Hepatocyte (in vitro differentiated cells): ENCODE measurements around the gene CREB5. TPM values are rescaled to one million over a fixed set of nuclear protein-coding genes. Genes with fewer than 3 reads are reported as not detected.

Experiments
- DNase-seq: peaks from one replicate; pipeline ENCODE4 v3.0.0-alpha.2; 2016; ENCODE audit warnings: low spot score
- H2AFZ ChIP-seq: fragments of 200-600 bp; sonication (generic); 2 replicates; pipeline ENCODE4 v1.6.0; 2016; ENCODE audit warnings: antibody characterized with exemption, mild to moderate bottlenecking
- H3K27ac ChIP-seq: fragments of 200-600 bp; sonication (generic); 2 replicates; pipeline ENCODE4 v1.5.1; 2016; ENCODE audit warnings: mild to moderate bottlenecking
- H3K27me3 ChIP-seq: fragments of 200-600 bp; sonication (generic); 2 replicates; pipeline ENCODE4 v1.6.1; 2016
- H3K36me3 ChIP-seq: fragments of 200-600 bp; sonication (generic); replicated peaks from 2 replicates; pipeline ENCODE4 v1.5.1; 2016; ENCODE audit warnings: low read depth; ENCODE audit not compliant: insufficient read depth
- H3K4me1 ChIP-seq: fragments of 200-600 bp; sonication (generic); 2 replicates; pipeline ENCODE4 v1.5.1; 2016; ENCODE audit warnings: mild to moderate bottlenecking, moderate library complexity; ENCODE audit not compliant: insufficient read depth
- H3K4me2 ChIP-seq: fragments of 200-600 bp; sonication (generic); 2 replicates; pipeline ENCODE4 v1.6.0; 2016
- H3K4me3 ChIP-seq: fragments of 200-600 bp; sonication (generic); 2 replicates; pipeline ENCODE4 v1.5.1; 2016; ENCODE audit warnings: mild to moderate bottlenecking
- H3K79me2 ChIP-seq: fragments of 200-600 bp; sonication (generic); 2 replicates; pipeline ENCODE4 v1.6.0; 2017; ENCODE audit warnings: mild to moderate bottlenecking
- H3K9me2 ChIP-seq: fragments of 200-600 bp; sonication (generic); replicated peaks from 2 replicates; pipeline ENCODE4 v1.6.0; 2017; ENCODE audit warnings: mild to moderate bottlenecking; ENCODE audit not compliant: insufficient read depth
- H3K9me3 ChIP-seq: fragments of 200-600 bp; sonication (generic); 2 replicates; pipeline ENCODE4 v1.5.1; 2016; ENCODE audit warnings: low read depth, mild to moderate bottlenecking
- H4K20me1 ChIP-seq: fragments of 200-600 bp; sonication (generic); 2 replicates; pipeline ENCODE4 v1.6.0; 2016; ENCODE audit warnings: mild to moderate bottlenecking; ENCODE audit not compliant: insufficient read depth, poor library complexity, severe bottlenecking
- CTCF ChIP-seq: fragments of 200-600 bp; sonication (generic); IDR thresholded peaks from 2 replicates; pipeline ENCODE4 v1.5.1; 2016; ENCODE audit warnings: antibody characterized with exemption, mild to moderate bottlenecking; ENCODE audit not compliant: poor library complexity
- EZH2 ChIP-seq: fragments of 200-600 bp; sonication (generic); IDR thresholded peaks from 2 replicates; pipeline ENCODE4 v1.6.1; 2016; ENCODE audit warnings: antibody characterized with exemption, mild to moderate bottlenecking, borderline replicate concordance
- EZH2phosphoT487 ChIP-seq: fragments of 200-600 bp; sonication (generic); IDR thresholded peaks from one replicate; pipeline ENCODE4 v1.6.1; 2018; ENCODE audit warnings: antibody characterized with exemption, mild to moderate bottlenecking, low read depth, moderate library complexity; ENCODE audit not compliant: unreplicated experiment, severe bottlenecking
- WGBS: methylation state at CpG from one replicate; pipeline ENCODE4 v1.1.6; 2016; ENCODE audit warnings: low lambda C conversion rate; ENCODE audit errors: missing lambda C conversion rate; 5-methylcytosine and 5-hydroxymethylcytosine counted together
- polyA plus RNA-seq: library from polyadenylated mRNA; unstranded; fragments of >200 nt; fragmentation: Nextera tagmentation; extraction: Ambion mirVana; gene quantifications from 2 replicates; pipeline ENCODE4 v1.2.1, GENCODE V29; 2016
- total RNA-seq: library from RNA; depleted of rRNA; stranded (reverse); fragments of >200 nt; gene quantifications from 2 replicates; pipeline ENCODE4 v1.2.3, GENCODE V29; 2014

The CREB5 gene
- total and polyA plus RNA-seq, 2 experiments from 2014 or later: 14.0 to 27.9 TPM

DNA sequence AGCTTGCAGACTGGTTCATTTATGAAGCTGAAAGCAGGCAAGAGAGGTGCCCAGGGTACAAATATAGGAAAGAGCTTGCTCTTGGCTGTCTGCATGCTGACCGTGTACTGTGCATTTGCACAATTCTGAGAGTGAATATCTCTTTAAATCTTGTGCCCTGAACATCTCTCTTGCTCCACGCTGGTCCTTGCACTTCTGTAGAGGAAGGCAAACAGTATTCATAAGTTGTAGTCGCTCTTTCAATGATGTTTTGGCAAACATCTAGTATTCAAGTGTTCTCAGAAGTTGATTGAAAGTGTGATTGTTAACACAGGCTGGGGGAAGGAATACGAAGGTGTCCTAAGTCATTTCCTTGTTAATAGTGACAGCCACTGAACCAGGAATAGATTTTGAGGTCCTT is 332.6 kb downstream of the CREB5 start:
- Histone ChIP-seq H3K79me2 (no peaks in the 10 kb centered on the region), H3K27ac (no peak overlapping the region), H3K9me2 (no peaks in the 10 kb centered on the region), H3K4me1 (peaks cover 4% of the 10 kb centered on the region), H4K20me1 (no peaks in the 10 kb centered on the region), H3K27me3 (no peaks in the 10 kb centered on the region), H3K9me3 (no peaks in the 10 kb centered on the region), H2AFZ (no peak overlapping the region), H3K4me3 (no peak overlapping the region), H3K36me3 (no peaks in the 10 kb centered on the region), H3K4me2 (no peak overlapping the region)
- TF ChIP-seq EZH2phosphoT487 (no peak), EZH2 (no peak), CTCF (no peak)
- WGBS: 85% methylated on average over 4 of the region's 4 CpGs
- DNase-seq: no peak

DNA sequence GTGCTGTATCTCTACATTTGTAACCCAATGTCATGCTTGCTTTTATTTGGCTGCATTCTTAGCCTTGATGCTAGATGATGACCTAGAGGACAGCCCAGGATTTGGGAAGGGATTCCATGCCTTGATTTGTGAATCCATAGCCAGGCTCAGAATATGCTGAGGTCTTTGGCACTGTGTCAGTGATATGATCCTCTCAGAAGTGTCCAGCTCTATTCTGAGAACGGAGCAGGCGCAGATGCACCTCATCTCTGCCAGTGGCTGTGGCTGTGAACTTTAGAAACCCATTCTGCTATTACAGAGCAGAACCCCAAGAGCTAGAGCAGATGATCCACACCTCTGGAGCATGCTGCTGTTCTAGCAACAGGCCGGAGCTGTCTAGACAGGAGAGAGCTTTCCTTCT is 333.0 kb downstream of the CREB5 start:
- Histone ChIP-seq H3K79me2 (no peaks in the 10 kb centered on the region), H3K4me3 (no peak overlapping the region), H3K9me3 (no peaks in the 10 kb centered on the region), H3K9me2 (no peaks in the 10 kb centered on the region), H3K27ac (no peak overlapping the region), H3K4me1 (no peaks in the 10 kb centered on the region), H4K20me1 (no peaks in the 10 kb centered on the region), H3K36me3 (no peaks in the 10 kb centered on the region), H2AFZ (no peak overlapping the region), H3K27me3 (no peaks in the 10 kb centered on the region), H3K4me2 (no peak overlapping the region)
- TF ChIP-seq EZH2phosphoT487: no peak
- TF ChIP-seq EZH2: no peak
- no peak for TF ChIP-seq CTCF
- WGBS: 97% methylated on average over 3 of the region's 3 CpGs
- DNase-seq: no peak

- Histone ChIP-seq H3K27me3 (no peaks in the 10 kb centered on the region), H2AFZ (no peak overlapping the region), H3K4me1 (no peaks in the 10 kb centered on the region), H3K36me3 (no peaks in the 10 kb centered on the region), H3K9me2 (no peaks in the 10 kb centered on the region), H4K20me1 (no peaks in the 10 kb centered on the region), H3K4me3 (no peak overlapping the region), H3K4me2 (no peak overlapping the region), H3K9me3 (no peaks in the 10 kb centered on the region), H3K79me2 (no peaks in the 10 kb centered on the region), H3K27ac (no peak overlapping the region)
- TF ChIP-seq EZH2 (no peak), CTCF (no peak), EZH2phosphoT487 (no peak)
- WGBS: 62% methylated on average over 5 of the region's 5 CpGs
- no peak for DNase-seq
These were observed 335.1 kb downstream of the CREB5 start for GRCh38 chr7:28747404-28747803.

GRCh38 chr7:28747854-28748253 is 335.5 kb downstream of the CREB5 start:
- no peak for DNase-seq
- Histone ChIP-seq H3K79me2 (no peaks in the 10 kb centered on the region), H3K36me3 (no peaks in the 10 kb centered on the region), H2AFZ (no peak overlapping the region), H4K20me1 (no peaks in the 10 kb centered on the region), H3K4me1 (no peaks in the 10 kb centered on the region), H3K9me2 (no peaks in the 10 kb centered on the region), H3K9me3 (no peaks in the 10 kb centered on the region), H3K27me3 (no peaks in the 10 kb centered on the region), H3K4me3 (no peak overlapping the region), H3K4me2 (no peak overlapping the region), H3K27ac (no peak overlapping the region)
- TF ChIP-seq CTCF (no peak), EZH2 (no peak), EZH2phosphoT487 (no peak)
- 82% methylated on average over 3 of the region's 3 CpGs for WGBS
